ENCODE results near the gene WSCD1.
A peak's percentile ranks its signal among the peaks of the same experiment; 100 is the strongest.

Gene WSCD1

DNA sequence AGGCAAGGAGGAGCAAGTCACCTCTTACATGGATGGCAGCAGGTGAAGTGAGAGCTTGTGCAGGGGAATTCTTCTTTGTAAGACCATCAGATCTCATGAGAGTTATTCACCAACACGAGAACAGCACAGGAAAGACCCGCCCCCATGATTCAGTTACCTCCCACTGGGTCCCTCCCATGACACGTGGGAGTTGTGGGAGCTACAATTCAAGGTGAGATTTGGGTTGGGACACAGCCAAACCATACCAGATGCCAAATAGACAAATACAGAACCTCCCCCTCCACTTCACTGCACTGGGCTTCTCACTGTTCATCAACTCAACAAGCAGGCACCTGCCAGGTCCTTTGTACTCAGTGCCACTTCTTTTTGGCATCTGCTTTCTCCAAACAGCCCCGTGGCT, 100.2 kb downstream of the WSCD1 start:
- CTCF ChIA-PET: interaction anchor here (0.6 kb wide), 1 partner anchor 18 kb away, joined by 4 read pairs; no protein-coding TSS in a partner anchor
- no peak overlapping the region for H3K4me3 ChIP-seq (ENCODE audit: low read depth, low read length)
- POLR2A ChIA-PET: no interaction called here
- H3K36me3 ChIP-seq (ENCODE audit: control insufficient read depth in 2 of 2, insufficient read depth in 1 of 2, low read length in 2 of 2): no peaks in the 10 kb centered on the region
- H3K9me3 ChIP-seq (ENCODE audit: control insufficient read depth, insufficient read depth, low read depth, low read length): no peaks in the 10 kb centered on the region
- no peaks in the 10 kb centered on the region for H3K4me1 ChIP-seq (ENCODE audit: control insufficient read depth, insufficient read depth, low read length)
- peak; percentile 90 for TF ChIP-seq EGR2 (tag by site-specific recombination; IDR thresholded peaks at IDR 0.05; ENCODE audit: low read depth)
- no peak for TF ChIP-seq ZNF596 (tag by site-specific recombination; IDR thresholded peaks at IDR 0.05)
- TF ChIP-seq ZNF416 (tag by site-specific recombination; IDR thresholded peaks at IDR 0.05): no peak
- TF ChIP-seq ZNF48 (tag by site-specific recombination; IDR thresholded peaks at IDR 0.05): no peak
- TF ChIP-seq ZNF555 (tag by site-specific recombination; conservative IDR thresholded peaks at IDR 0.05): no peak
- peak; percentile 81 for TF ChIP-seq ZFHX2 (tag by site-specific recombination; conservative IDR thresholded peaks at IDR 0.05)
- no peak for TF ChIP-seq GLIS2 (tag by site-specific recombination; IDR thresholded peaks at IDR 0.05)
- no peak overlapping the region for H3K27ac ChIP-seq (ENCODE audit: extremely low read depth, low read depth, low read length)

GRCh38 chr17:6172642-6173330, 102.6 kb downstream of the WSCD1 start:
- H3K9me3 ChIP-seq (ENCODE audit: control insufficient read depth, insufficient read depth, low read depth, low read length): no peaks in the 10 kb centered on the region
- POLR2A ChIA-PET: no interaction called here
- CTCF ChIA-PET: interaction anchor here (0.5 to 0.6 kb wide), 2 partner anchors 30 to 382 kb away, joined by 3 read pairs; no protein-coding TSS in a partner anchor

DNA sequence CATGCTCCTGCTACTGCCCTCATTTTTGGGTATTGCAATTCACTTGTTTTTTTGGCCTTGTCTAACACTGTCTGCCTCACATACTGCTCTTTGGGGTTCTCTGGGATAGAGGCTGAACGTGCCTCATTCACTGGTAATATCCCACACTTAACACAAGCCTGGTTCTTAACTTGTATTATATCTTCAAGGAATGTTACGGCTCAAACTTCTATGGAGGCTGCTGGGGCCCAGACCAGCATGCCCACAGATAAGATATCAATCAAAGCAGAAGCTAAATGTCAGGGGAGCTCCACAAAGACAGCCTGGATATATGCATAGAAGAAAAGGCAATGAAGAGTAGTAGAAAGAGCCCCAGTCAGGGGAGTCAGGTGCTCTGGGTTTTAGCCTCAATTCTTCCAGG, 103.5 kb downstream of the WSCD1 start:
- H3K4me3 ChIP-seq (ENCODE audit: low read depth, low read length): no peak overlapping the region
- no peaks in the 10 kb centered on the region for H3K4me1 ChIP-seq (ENCODE audit: control insufficient read depth, insufficient read depth, low read length)
- no peaks in the 10 kb centered on the region for H3K36me3 ChIP-seq (ENCODE audit: control insufficient read depth in 2 of 2, insufficient read depth in 1 of 2, low read length in 2 of 2)
- POLR2A ChIA-PET: no interaction called here
- CTCF ChIA-PET: interaction anchor here (0.6 kb wide), 1 partner anchor 173 kb away, joined by 3 read pairs; no protein-coding TSS in a partner anchor
- no peak overlapping the region for H3K27ac ChIP-seq (ENCODE audit: extremely low read depth, low read depth, low read length)
- H3K9me3 ChIP-seq (ENCODE audit: control insufficient read depth, insufficient read depth, low read depth, low read length): no peaks in the 10 kb centered on the region
- TF ChIP-seq ZNF701 (tag by site-specific recombination; IDR thresholded peaks at IDR 0.05): no peak
- TF ChIP-seq ZFP3 (tag by site-specific recombination; IDR thresholded peaks at IDR 0.05; ENCODE audit: low read depth): peak; percentile 65

More at GRCh38 chr17:6172642-6173330, 102.6 kb downstream of the WSCD1 start:
- Histone ChIP-seq H3K27ac (ENCODE audit: extremely low read depth, low read depth, low read length) (no peak overlapping the region), H3K36me3 (ENCODE audit: control insufficient read depth in 2 of 2, insufficient read depth in 1 of 2, low read length in 2 of 2) (no peaks in the 10 kb centered on the region), H3K4me1 (ENCODE audit: control insufficient read depth, insufficient read depth, low read length) (no peaks in the 10 kb centered on the region), H3K4me3 (ENCODE audit: low read depth, low read length) (no peak overlapping the region)
- TF ChIP-seq ZNF404 (tag by site-specific recombination; IDR thresholded peaks at IDR 0.05): no peak
- no peak for TF ChIP-seq ZNF768 (tag by site-specific recombination; IDR thresholded peaks at IDR 0.05)
- no peak for TF ChIP-seq ZNF473 (tag by site-specific recombination; IDR thresholded peaks at IDR 0.05)
- TF ChIP-seq GFI1B (tag by site-specific recombination; IDR thresholded peaks at IDR 0.05): no peak
- no peak for TF ChIP-seq KLF7 (tag by site-specific recombination; IDR thresholded peaks at IDR 0.05; ENCODE audit: borderline replicate concordance)
- no peak for TF ChIP-seq TRIM28 (IDR thresholded peaks at IDR 0.05; ENCODE audit: borderline replicate concordance, low read length)

Data from HEK293 (cell line).